HEK293 (cell line): Measurements from ENCODE around the gene GABRA6.
"Not testable (repeated sequence)": the region's sequence is repeated elsewhere in the genome, so short reads cannot be mapped to it uniquely, and the experiment has no call there.

Experiments used
- CTCF ChIA-PET: fragments of 350-600 bp; formaldehyde crosslinking; extraction: SDS; loops from one replicate; lab custom pipeline; 2021; ENCODE audit warnings: antibody characterized with exemption; lab: Yijun Ruan, JAX
- POLR2A ChIA-PET: fragments of 300-600 bp; formaldehyde crosslinking; extraction: SDS; loops from one replicate; lab custom pipeline; 2020; ENCODE audit warnings: antibody characterized with exemption, inconsistent platforms; lab: Yijun Ruan, JAX
- H3K27ac ChIP-seq: fragments of 200-500 bp; sonication (Bioruptor generic); 2 replicates; pipeline ENCODE4 v1.5.1; 2014; ENCODE audit warnings: low read depth, low read length, control low read depth, inconsistent platforms; ENCODE audit errors: extremely low read depth
- H3K36me3 ChIP-seq, 2 experiments: fragments of 200-500 bp in 1 of 2; sonication (Bioruptor generic) in 1 of 2; 1 replicate in 1 of 2; 2 replicates in 1 of 2; pipeline ENCODE4 v1.5.1; 2014 to 2017; ENCODE audit warnings: inconsistent platforms in 2 of 2, low read length in 2 of 2; ENCODE audit not compliant: control insufficient read depth in 2 of 2, insufficient read depth in 1 of 2
- H3K4me1 ChIP-seq: fragments of 200-500 bp; sonication (Bioruptor generic); 2 replicates; pipeline ENCODE4 v1.5.1; 2014; ENCODE audit warnings: mild to moderate bottlenecking, low read length, inconsistent platforms; ENCODE audit not compliant: control insufficient read depth, insufficient read depth
- H3K4me3 ChIP-seq: 2 replicates; pipeline ENCODE4 v1.5.1; 2011; ENCODE audit warnings: low read depth, mild to moderate bottlenecking, control low read depth, low read length, moderate library complexity
- H3K9me3 ChIP-seq: fragments of 200-500 bp; sonication (Bioruptor generic); 2 replicates; pipeline ENCODE4 v1.5.1; 2014; ENCODE audit warnings: low read depth, low read length, inconsistent platforms; ENCODE audit not compliant: control insufficient read depth, insufficient read depth
- EGR2 ChIP-seq: fragments of 450-650 bp; formaldehyde crosslinking; IDR thresholded peaks from 2 replicates; pipeline ENCODE4 v1.5.1; 2016; ENCODE audit warnings: low read depth, missing biosample characterization, missing genetic modification characterization
- GLI2 ChIP-seq: fragments of 450-650 bp; formaldehyde crosslinking; IDR thresholded peaks from 2 replicates; pipeline ENCODE4; 2017; ENCODE audit warnings: missing biosample characterization, missing genetic modification characterization, low read depth, borderline replicate concordance
- HOXA7 ChIP-seq: sonication (generic); formaldehyde crosslinking; IDR thresholded peaks from 2 replicates; pipeline ENCODE4 v1.8.1; 2022; ENCODE audit warnings: missing genetic modification reagents, borderline replicate concordance
- HOXC10 ChIP-seq: sonication (generic); formaldehyde crosslinking; IDR thresholded peaks from 2 replicates; pipeline ENCODE4 v1.8.1; 2023; ENCODE audit warnings: mild to moderate bottlenecking, missing genetic modification reagents
- SP2 ChIP-seq: fragments of 450-650 bp; formaldehyde crosslinking; IDR thresholded peaks from 2 replicates; pipeline ENCODE4 v1.5.1; 2016; ENCODE audit warnings: missing biosample characterization, missing genetic modification characterization
- ZFP69B ChIP-seq: fragments of 450-650 bp; formaldehyde crosslinking; IDR thresholded peaks from 2 replicates; pipeline ENCODE4 v1.5.1; 2016; ENCODE audit warnings: missing biosample characterization, missing genetic modification characterization
- ZNF114 ChIP-seq: fragments of 450-650 bp; formaldehyde crosslinking; IDR thresholded peaks from 2 replicates; pipeline ENCODE4 v1.5.0; 2017; ENCODE audit warnings: missing biosample characterization, missing genetic modification characterization
- ZNF132 ChIP-seq: fragments of 450-650 bp; formaldehyde crosslinking; IDR thresholded peaks from 2 replicates; pipeline ENCODE4 v1.5.1; 2017; ENCODE audit warnings: missing biosample characterization, missing genetic modification characterization, borderline replicate concordance
- ZNF146 ChIP-seq: fragments of 450-650 bp; formaldehyde crosslinking; IDR thresholded peaks from 2 replicates; pipeline ENCODE4 v1.5.1; 2016; ENCODE audit warnings: missing biosample characterization, missing genetic modification characterization
- ZNF211 ChIP-seq: fragments of 450-650 bp; formaldehyde crosslinking; IDR thresholded peaks from 2 replicates; pipeline ENCODE4 v1.5.1; 2016; ENCODE audit warnings: low read depth, missing biosample characterization, missing genetic modification characterization
- ZNF266 ChIP-seq: fragments of 450-650 bp; formaldehyde crosslinking; IDR thresholded peaks from 2 replicates; pipeline ENCODE4 v1.5.1; 2016; ENCODE audit warnings: missing biosample characterization, missing genetic modification characterization, low read depth
- ZNF510 ChIP-seq: fragments of 450-650 bp; formaldehyde crosslinking; IDR thresholded peaks from 2 replicates; pipeline ENCODE4 v1.5.1; 2018; ENCODE audit warnings: mild to moderate bottlenecking, missing genetic modification characterization, missing biosample characterization; ENCODE audit not compliant: insufficient replicate concordance
- ZNF544 ChIP-seq: fragments of 450-650 bp; formaldehyde crosslinking; IDR thresholded peaks from 2 replicates; pipeline ENCODE4 v1.5.0; 2017; ENCODE audit warnings: missing biosample characterization, missing genetic modification characterization
- ZNF701 ChIP-seq: fragments of 450-650 bp; formaldehyde crosslinking; IDR thresholded peaks from 2 replicates; pipeline ENCODE4 v1.5.1; 2016; ENCODE audit warnings: missing biosample characterization, missing genetic modification characterization
- ZNF830 ChIP-seq: fragments of 450-650 bp; IDR thresholded peaks from 2 replicates; pipeline ENCODE4 v1.5.0; 2018; ENCODE audit warnings: missing biosample characterization, missing genetic modification characterization, low read depth, mild to moderate bottlenecking, moderate library complexity
- TF ChIP-seq, protein P1 (sequence below): fragments of 450-650 bp; formaldehyde crosslinking; IDR thresholded peaks from 2 replicates; pipeline ENCODE4 v1.5.1; 2016; ENCODE audit warnings: missing biosample characterization, missing genetic modification characterization
- TF ChIP-seq, protein P2 (sequence below): fragments of 450-650 bp; formaldehyde crosslinking; IDR thresholded peaks from 2 replicates; pipeline ENCODE4 v1.5.1; 2016; ENCODE audit warnings: missing biosample characterization, missing genetic modification characterization

GABRA6 gene

DNA sequence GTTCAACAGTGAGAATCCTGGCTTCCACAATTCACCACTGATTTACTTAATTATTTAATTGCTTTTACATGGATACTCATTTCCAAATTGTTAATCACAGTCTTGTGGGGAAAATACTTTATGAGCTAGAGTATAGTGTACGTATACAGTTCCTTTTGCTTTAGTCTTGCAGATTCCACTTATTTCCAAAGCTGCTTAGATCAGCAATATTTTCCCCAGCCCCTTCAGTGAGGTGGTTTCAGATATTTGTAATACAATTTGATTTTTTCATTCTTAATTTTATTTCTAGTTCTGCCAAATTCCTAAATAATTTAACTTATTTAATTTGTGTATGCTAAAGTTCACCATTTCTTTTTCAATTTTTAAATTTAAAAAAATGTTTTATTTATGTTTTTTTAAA lies 40.3 kb upstream of the GABRA6 start:
- Histone ChIP-seq H3K4me3 (no peak overlapping the region), H3K4me1 (no peaks in the 10 kb centered on the region), H3K27ac (no peak overlapping the region), H3K9me3 (no peaks in the 10 kb centered on the region), H3K36me3 (no peaks in the 10 kb centered on the region)
- ChIA-PET CTCF (interaction anchor here (0.6 kb wide), 1 partner anchor 8 kb away, joined by 4 read pairs; no protein-coding TSS in a partner anchor), POLR2A (no interaction called here)
- TF ChIP-seq ZNF830, result no peak
- no peak for TF ChIP-seq SP2
- TF ChIP-seq ZNF266, result no peak
- no peak for TF ChIP-seq ZNF510 (tag by site-specific recombination)
- no peak for TF ChIP-seq ZNF701 (tag by site-specific recombination)
- TF ChIP-seq ZNF211 (tag by site-specific recombination), result no peak
- no peak for TF ChIP-seq HOXA7
- no peak for TF ChIP-seq ZFP69B (tag by site-specific recombination)

DNA sequence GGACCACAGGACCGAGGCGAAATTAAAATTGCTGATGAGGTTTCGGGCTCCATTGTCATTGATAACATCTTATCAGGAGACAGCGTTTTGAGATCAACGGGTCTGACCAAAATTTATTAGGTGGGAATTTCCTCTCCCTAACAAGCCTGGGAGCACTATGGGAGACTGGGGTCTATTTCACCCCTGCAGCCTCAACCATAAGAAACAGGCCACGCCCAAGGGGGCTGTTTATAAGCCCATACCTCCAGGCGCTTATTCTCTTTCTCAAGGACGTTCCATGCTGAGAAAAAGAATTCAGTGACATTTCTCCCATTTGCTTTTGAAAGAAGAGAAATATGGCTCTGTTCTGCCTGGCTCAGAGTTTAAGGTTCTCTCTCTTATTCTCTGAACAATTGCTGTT lies 33.6 kb upstream of the GABRA6 start:
- H3K27ac ChIP-seq, H3K4me3 ChIP-seq, H3K9me3 ChIP-seq, H3K36me3 ChIP-seq, CTCF ChIA-PET, H3K4me1 ChIP-seq, POLR2A ChIA-PET: not testable (repeated sequence)

DNA sequence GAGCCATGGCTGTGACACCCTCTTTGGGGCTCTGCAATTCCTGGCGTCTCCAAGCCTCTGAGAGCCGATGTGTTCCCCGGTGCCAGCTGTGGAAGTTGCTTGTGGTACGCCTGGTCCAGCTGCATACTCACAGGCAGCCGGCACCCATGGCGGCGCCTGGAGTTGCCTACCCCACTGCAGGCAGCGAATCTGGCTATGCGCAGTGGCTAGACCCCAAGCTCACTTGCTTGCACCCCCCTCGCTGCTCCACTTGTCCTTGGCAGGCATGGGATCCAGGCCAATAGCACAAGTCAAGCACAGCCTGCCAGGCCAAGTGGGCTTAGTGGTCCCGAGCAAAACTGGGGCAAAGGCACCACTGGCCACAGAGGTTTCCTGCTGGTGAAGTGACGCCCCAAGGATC lies 24.7 kb upstream of the GABRA6 start:
- H3K36me3 ChIP-seq, result no peaks in the 10 kb centered on the region
- H3K27ac ChIP-seq, result no peak overlapping the region
- H3K4me3 ChIP-seq, result no peak overlapping the region
- H3K9me3 ChIP-seq, result no peaks in the 10 kb centered on the region
- CTCF ChIA-PET, result no interaction called here
- H3K4me1 ChIP-seq, result no peaks in the 10 kb centered on the region
- POLR2A ChIA-PET, result no interaction called here
- no peak for TF ChIP-seq HOXC10 (CRISPR knock-in tag)

DNA sequence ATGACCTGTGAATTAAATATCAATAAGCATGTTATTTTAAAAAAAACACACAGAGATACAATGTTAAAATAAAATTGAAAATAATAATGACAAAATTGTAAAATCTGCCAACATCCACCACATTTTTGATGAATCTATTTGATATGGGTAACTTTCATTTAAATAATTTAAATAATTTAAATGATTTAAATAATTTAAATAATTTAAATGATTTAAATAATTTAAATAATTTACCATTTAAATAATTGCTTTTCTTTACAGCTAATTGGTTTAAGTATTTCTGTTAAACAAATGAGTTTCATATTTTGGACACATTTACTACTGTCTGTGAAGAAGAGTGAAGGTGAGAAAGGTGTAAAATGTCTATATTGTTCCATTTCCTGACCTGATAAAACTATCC lies 22.1 kb upstream of the GABRA6 start:
- no peaks in the 10 kb centered on the region for H3K9me3 ChIP-seq
- CTCF ChIA-PET, result interaction anchor here (1.2 kb wide), 1 partner anchor 12 kb away, joined by 3 read pairs; no protein-coding TSS in a partner anchor
- H3K36me3 ChIP-seq, result no peaks in the 10 kb centered on the region
- no peaks in the 10 kb centered on the region for H3K4me1 ChIP-seq
- H3K4me3 ChIP-seq, result no peak overlapping the region
- TF ChIP-seq ZNF132, result no peak
- TF ChIP-seq, protein P1, sequence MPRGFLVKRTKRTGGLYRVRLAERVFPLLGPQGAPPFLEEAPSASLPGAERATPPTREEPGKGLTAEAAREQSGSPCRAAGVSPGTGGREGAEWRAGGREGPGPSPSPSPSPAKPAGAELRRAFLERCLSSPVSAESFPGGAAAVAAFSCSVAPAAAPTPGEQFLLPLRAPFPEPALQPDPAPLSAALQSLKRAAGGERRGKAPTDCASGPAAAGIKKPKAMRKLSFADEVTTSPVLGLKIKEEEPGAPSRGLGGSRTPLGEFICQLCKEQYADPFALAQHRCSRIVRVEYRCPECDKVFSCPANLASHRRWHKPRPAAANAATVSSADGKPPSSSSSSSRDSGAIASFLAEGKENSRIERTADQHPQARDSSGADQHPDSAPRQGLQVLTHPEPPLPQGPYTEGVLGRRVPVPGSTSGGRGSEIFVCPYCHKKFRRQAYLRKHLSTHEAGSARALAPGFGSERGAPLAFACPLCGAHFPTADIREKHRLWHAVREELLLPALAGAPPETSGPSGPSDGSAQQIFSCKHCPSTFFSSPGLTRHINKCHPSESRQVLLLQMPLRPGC, result no peak
- no peak for TF ChIP-seq EGR2
- TF ChIP-seq GLI2, result no peak
- TF ChIP-seq ZNF146 (tag by site-specific recombination), result no peak
- TF ChIP-seq, protein P2, sequence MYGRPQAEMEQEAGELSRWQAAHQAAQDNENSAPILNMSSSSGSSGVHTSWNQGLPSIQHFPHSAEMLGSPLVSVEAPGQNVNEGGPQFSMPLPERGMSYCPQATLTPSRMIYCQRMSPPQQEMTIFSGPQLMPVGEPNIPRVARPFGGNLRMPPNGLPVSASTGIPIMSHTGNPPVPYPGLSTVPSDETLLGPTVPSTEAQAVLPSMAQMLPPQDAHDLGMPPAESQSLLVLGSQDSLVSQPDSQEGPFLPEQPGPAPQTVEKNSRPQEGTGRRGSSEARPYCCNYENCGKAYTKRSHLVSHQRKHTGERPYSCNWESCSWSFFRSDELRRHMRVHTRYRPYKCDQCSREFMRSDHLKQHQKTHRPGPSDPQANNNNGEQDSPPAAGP (tag by site-specific recombination), result no peak
- no peak for TF ChIP-seq ZNF114 (tag by site-specific recombination)
- TF ChIP-seq ZNF544 (tag by site-specific recombination), result no peak
- POLR2A ChIA-PET, result no interaction called here
- no peak overlapping the region for H3K27ac ChIP-seq
